Gastrocnemius medialis (tissue), 4 donors: ENCODE results near the gene RHCE.

Experiments
- POLR2A ChIP-seq, 2 donors: fragments of 450-650 bp; IDR thresholded peaks; one replicate each; pipeline ENCODE4 v1.6.1; 2017; ENCODE audit warnings: antibody characterized with exemption in 2 of 2, mild to moderate bottlenecking in 2 of 2, moderate library complexity in 2 of 2
- TF ChIP-seq, protein P1 (sequence below), 5 experiments: fragments of 450-650 bp in 3 of 5; fragments of 200-600 bp in 2 of 5; sonication (generic) in 2 of 5; IDR thresholded peaks in 4 of 5; conservative IDR thresholded peaks in 1 of 5; 1 replicate in 4 of 5; 2 replicates in 1 of 5; pipeline ENCODE4 v1.5.1; 2016 to 2019; ENCODE audit warnings: antibody characterized with exemption in 5 of 5, mild to moderate bottlenecking in 3 of 5, moderate library complexity in 3 of 5

DNA sequence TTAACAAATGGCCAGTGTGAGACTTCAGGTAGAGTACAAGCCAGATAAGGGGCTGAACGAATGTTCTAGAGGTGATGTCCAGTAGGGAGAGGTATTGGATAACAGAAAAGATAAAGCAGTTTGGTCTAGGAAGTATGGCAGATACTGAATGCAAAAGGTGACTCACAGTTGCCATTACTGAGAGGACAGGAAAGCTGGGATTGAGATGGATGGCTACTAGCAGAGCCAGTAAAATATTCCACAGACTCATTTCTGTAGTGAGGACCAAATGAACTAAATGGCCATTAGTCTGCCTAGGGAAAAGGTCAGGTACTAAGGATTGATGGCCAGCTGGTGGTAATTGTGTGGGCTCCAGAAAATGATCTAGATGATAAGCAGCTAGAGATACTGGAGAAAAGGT, 21.6 kb upstream of the RHCE start:
- TF ChIP-seq, protein P1, sequence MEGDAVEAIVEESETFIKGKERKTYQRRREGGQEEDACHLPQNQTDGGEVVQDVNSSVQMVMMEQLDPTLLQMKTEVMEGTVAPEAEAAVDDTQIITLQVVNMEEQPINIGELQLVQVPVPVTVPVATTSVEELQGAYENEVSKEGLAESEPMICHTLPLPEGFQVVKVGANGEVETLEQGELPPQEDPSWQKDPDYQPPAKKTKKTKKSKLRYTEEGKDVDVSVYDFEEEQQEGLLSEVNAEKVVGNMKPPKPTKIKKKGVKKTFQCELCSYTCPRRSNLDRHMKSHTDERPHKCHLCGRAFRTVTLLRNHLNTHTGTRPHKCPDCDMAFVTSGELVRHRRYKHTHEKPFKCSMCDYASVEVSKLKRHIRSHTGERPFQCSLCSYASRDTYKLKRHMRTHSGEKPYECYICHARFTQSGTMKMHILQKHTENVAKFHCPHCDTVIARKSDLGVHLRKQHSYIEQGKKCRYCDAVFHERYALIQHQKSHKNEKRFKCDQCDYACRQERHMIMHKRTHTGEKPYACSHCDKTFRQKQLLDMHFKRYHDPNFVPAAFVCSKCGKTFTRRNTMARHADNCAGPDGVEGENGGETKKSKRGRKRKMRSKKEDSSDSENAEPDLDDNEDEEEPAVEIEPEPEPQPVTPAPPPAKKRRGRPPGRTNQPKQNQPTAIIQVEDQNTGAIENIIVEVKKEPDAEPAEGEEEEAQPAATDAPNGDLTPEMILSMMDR (IDR thresholded peaks at IDR 0.05 in 4 of 5, conservative IDR thresholded peaks at IDR 0.05 in 1 of 5): no peak
- no peak for TF ChIP-seq POLR2A (IDR thresholded peaks at IDR 0.05)
